ENCODE results near the gene ARID2. TPM values are rescaled to one million over a fixed set of nuclear protein-coding genes. Genes with fewer than 3 reads are reported as not detected.

Gene ARID2
- polyA plus RNA-seq, 2 of the 4 experiments (the other 2 are of a cell fraction), result 8.7 to 37.7 TPM

- TF ChIP-seq CTCF (IDR thresholded peaks at IDR 0.05), result no peak
These were observed 20.6 kb upstream of the ARID2 start (continued) for GRCh38 chr12:45708901-45709300.

GRCh38 chr12:45712319-45712718, 17.2 kb upstream of the ARID2 start:
- WGBS (ENCODE audit: missing lambda C conversion rate), result 92% methylated on average over 4 of the region's 4 CpGs
- ChIA-PET CTCF (no interaction called here), POLR2A (no interaction called here)
- H3K9me3 ChIP-seq, result no peaks in the 10 kb centered on the region
- H3K27ac ChIP-seq, result no peak overlapping the region
- no peak for TF ChIP-seq CHD4 (IDR thresholded peaks at IDR 0.05; ENCODE audit: borderline replicate concordance)
- no peak for TF ChIP-seq ZNF302 (CRISPR knock-in tag; IDR thresholded peaks at IDR 0.05)
- TF ChIP-seq ZC3H11A (IDR thresholded peaks at IDR 0.05), result no peak
- TF ChIP-seq MAX (IDR thresholded peaks at IDR 0.05), result no peak
- no peak for TF ChIP-seq TP53 (CRISPR knock-in tag; IDR thresholded peaks at IDR 0.05)
- TF ChIP-seq HES2 (IDR thresholded peaks at IDR 0.05), result no peak
- no peak for TF ChIP-seq NFE2L2 (conservative IDR thresholded peaks at IDR 0.05; ENCODE audit: low read length)
- TF ChIP-seq PBX3 (IDR thresholded peaks at IDR 0.05), result no peak
- TF ChIP-seq EHF (CRISPR knock-in tag; IDR thresholded peaks at IDR 0.05), result no peak
- no peak for TF ChIP-seq CEBPB (IDR thresholded peaks at IDR 0.05)
- no peak for TF ChIP-seq GATA3 (IDR thresholded peaks at IDR 0.05; ENCODE audit: borderline replicate concordance)
- TF ChIP-seq POLR2A (IDR thresholded peaks at IDR 0.05; ENCODE audit: low read length), result no peak
- no peak for TF ChIP-seq KDM1A (IDR thresholded peaks at IDR 0.05; ENCODE audit: low read depth)
- TF ChIP-seq RNF2 (IDR thresholded peaks at IDR 0.05; ENCODE audit: borderline replicate concordance, low read depth), result no peak
- no peak for ATAC-seq
- DNase-seq (ENCODE audit: low read depth in 1 of 2, low spot score in 1 of 2), result no peak
- no peaks in the 10 kb centered on the region for H3K4me1 ChIP-seq
- H3K4me2 ChIP-seq, result no peak overlapping the region
- no peak for FAIRE-seq
- H3K4me3 ChIP-seq, result no peak overlapping the region

GRCh38 chr12:45713078-45713477, 16.4 kb upstream of the ARID2 start:
- POLR2A ChIA-PET, result no interaction called here

More at GRCh38 chr12:45713078-45713477, 16.4 kb upstream of the ARID2 start:
- Histone ChIP-seq H3K4me2 (no peak overlapping the region), H3K4me1 (no peaks in the 10 kb centered on the region), H3K27ac (no peak overlapping the region), H3K9me3 (no peaks in the 10 kb centered on the region), H3K4me3 (no peak overlapping the region)
- CTCF ChIA-PET, result no interaction called here
- DNase-seq (ENCODE audit: low read depth in 1 of 2, low spot score in 1 of 2) (no peak), FAIRE-seq (no peak), ATAC-seq (no peak)
- TF ChIP-seq NPAS2 (CRISPR knock-in tag; IDR thresholded peaks at IDR 0.05; ENCODE audit: borderline replicate concordance) (no peak), EP300 (IDR thresholded peaks at IDR 0.05) (no peak), MAZ (IDR thresholded peaks at IDR 0.05; ENCODE audit: borderline replicate concordance, low read depth, low read length) (no peak), HOXB5 (CRISPR knock-in tag; IDR thresholded peaks at IDR 0.05) (no peak), REST (IDR thresholded peaks at IDR 0.05) (no peak), PHF8 (IDR thresholded peaks at IDR 0.05; ENCODE audit: borderline replicate concordance, low read depth) (no peak), NFE2L2 (conservative IDR thresholded peaks at IDR 0.05; ENCODE audit: low read length) (no peak), HOXB13 (CRISPR knock-in tag; IDR thresholded peaks at IDR 0.05; ENCODE audit: low read depth) (no peak), POLR2A (IDR thresholded peaks at IDR 0.05; ENCODE audit: low read length) (no peak), ESRRA (IDR thresholded peaks at IDR 0.05; ENCODE audit: borderline replicate concordance, low read length) (no peak), EHF (CRISPR knock-in tag; IDR thresholded peaks at IDR 0.05) (no peak), HDAC2 (IDR thresholded peaks at IDR 0.05) (no peak), EHMT2 (IDR thresholded peaks at IDR 0.05; ENCODE audit: low read depth) (no peak), FOSL2 (IDR thresholded peaks at IDR 0.05) (no peak), FOSL2 (CRISPR knock-in tag; IDR thresholded peaks at IDR 0.05) (no peak)
- WGBS (ENCODE audit: missing lambda C conversion rate), result 71% methylated on average over 2 of the region's 2 CpGs

Data from A549 (cell line).